HG02943 (cell line): ENCODE results near the gene DCAF15.
"Not testable (repeated sequence)": the region's sequence is repeated elsewhere in the genome, so short reads cannot be mapped to it uniquely, and the experiment has no call there.

Experiments used
- ATAC-seq: cut with Tn5 transposase; IDR thresholded peaks from one replicate; pipeline ENCODE4 v1.9.1; 2021; ENCODE audit warnings: mild to moderate bottlenecking, low read depth, moderate library complexity; ENCODE audit not compliant: unreplicated experiment

DCAF15 gene

GRCh38 chr19:13972368-13973155, 20.3 kb downstream of the DCAF15 start:
- no peak for ATAC-seq

- not testable (repeated sequence) for ATAC-seq
Measured at GRCh38 chr19:13973479-13973878, 21.2 kb downstream of the DCAF15 start.

GRCh38 chr19:13974073-13974472, 21.8 kb downstream of the DCAF15 start:
- no peak for ATAC-seq

- ATAC-seq: no peak
Measured at GRCh38 chr19:13975870-13976269, 23.6 kb downstream of the DCAF15 start.

GRCh38 chr19:13976446-13976845, 24.1 kb downstream of the DCAF15 start:
- no peak for ATAC-seq

GRCh38 chr19:13977803-13978202, 25.5 kb downstream of the DCAF15 start:
- ATAC-seq: no peak

- ATAC-seq: no peak
Measured at GRCh38 chr19:13978351-13979243, 26.3 kb downstream of the DCAF15 start.

GRCh38 chr19:13979244-13979615, 26.9 kb downstream of the DCAF15 start:
- no peak for ATAC-seq

- no peak for ATAC-seq
Measured at GRCh38 chr19:13979686-13980085, 27.4 kb downstream of the DCAF15 start.

GRCh38 chr19:13980340-13980739, 28.0 kb downstream of the DCAF15 start:
- ATAC-seq: no peak

- ATAC-seq: no peak
Measured at GRCh38 chr19:13981021-13981420, 28.7 kb downstream of the DCAF15 start.

GRCh38 chr19:13981467-13981866, 29.2 kb downstream of the DCAF15 start:
- no peak for ATAC-seq

- ATAC-seq: no peak
Measured at GRCh38 chr19:13981988-13982501, 29.7 kb downstream of the DCAF15 start.

- no peak for ATAC-seq
Measured at GRCh38 chr19:13982773-13983172, 30.5 kb downstream of the DCAF15 start.

GRCh38 chr19:13983213-13983889, 31.0 kb downstream of the DCAF15 start:
- no peak for ATAC-seq

- ATAC-seq: no peak
Measured at GRCh38 chr19:13984186-13984585, 31.9 kb downstream of the DCAF15 start.

- ATAC-seq: no peak
Measured at GRCh38 chr19:13984875-13985741, 32.8 kb downstream of the DCAF15 start.

- peak; percentile 17 for ATAC-seq
Measured at GRCh38 chr19:13985771-13986347, 33.5 kb downstream of the DCAF15 start.

GRCh38 chr19:13986348-13986904, 34.1 kb downstream of the DCAF15 start:
- peak; percentile 66 for ATAC-seq
